Suppressor macrophage treated with lipopolysaccharide for 1 hour (primary cell): ENCODE measurements around the gene MAP1S.

Experiments
- DNase-seq, 3 donors: peaks; one replicate each; pipeline ENCODE4 v3.0.0-alpha.2; 2020 to 2022

Gene MAP1S

GRCh38 chr19:17737690-17738153, 18.4 kb downstream of the MAP1S start:
- DNase-seq, result no peak

GRCh38 chr19:17739121-17739875, 20.0 kb downstream of the MAP1S start:
- DNase-seq, result peak; percentile 70 to 81 (median 78)

GRCh38 chr19:17741456-17741855, 22.2 kb downstream of the MAP1S start:
- no peak for DNase-seq

GRCh38 chr19:17743874-17744580, 24.7 kb downstream of the MAP1S start:
- peak; percentile 66 to 88 (median 78) for DNase-seq

GRCh38 chr19:17747205-17748098, 28.2 kb downstream of the MAP1S start:
- peak; percentile 98 to 99 (median 99) for DNase-seq

- DNase-seq, result no peak
These were observed 29.8 kb downstream of the MAP1S start for GRCh38 chr19:17748884-17749638.

GRCh38 chr19:17749912-17750317, 30.6 kb downstream of the MAP1S start:
- peak in 2 of 3 donors; percentile 30 to 51 for DNase-seq

- DNase-seq, result peak; percentile 32 to 54 (median 34)
These were observed 32.0 kb downstream of the MAP1S start, which contains the start of gene FCHO1 for GRCh38 chr19:17751103-17751911. TSS of gene FCHO1 (plus strand) at chr19:17751477. CDS start at chr19:17755165, 3,688 bp downstream.

GRCh38 chr19:17751912-17752273, 32.6 kb downstream of the MAP1S start:
- DNase-seq, result no peak

- no peak for DNase-seq
These were observed 33.8 kb downstream of the MAP1S start for GRCh38 chr19:17752865-17753639.

GRCh38 chr19:17753976-17754375, 34.7 kb downstream of the MAP1S start:
- peak in 2 of 3 donors; percentile 34 to 36 for DNase-seq

- peak; percentile 79 to 84 (median 84) for DNase-seq
These were observed 35.6 kb downstream of the MAP1S start for GRCh38 chr19:17754634-17755442.

GRCh38 chr19:17755443-17755890, 36.2 kb downstream of the MAP1S start:
- peak; percentile 34 to 57 (median 56) for DNase-seq

GRCh38 chr19:17755977-17756670, 36.8 kb downstream of the MAP1S start:
- no peak for DNase-seq

- peak in 2 of 3 donors; percentile 34 to 38 for DNase-seq
These were observed 37.8 kb downstream of the MAP1S start for GRCh38 chr19:17757125-17757524.

GRCh38 chr19:17758515-17758914, 39.2 kb downstream of the MAP1S start:
- no peak for DNase-seq

- DNase-seq, result no peak
These were observed 41.9 kb downstream of the MAP1S start for GRCh38 chr19:17761148-17761547.

- DNase-seq, result peak; percentile 78 to 87 (median 83)
These were observed 43.4 kb downstream of the MAP1S start for GRCh38 chr19:17762505-17763229.
